ENCODE data around the gene PROK1.

Gene PROK1

GRCh38 chr1:110466646-110467280, 15.8 kb downstream of the PROK1 start:
- DNase-seq = no peak

GRCh38 chr1:110471131-110471530, 20.2 kb downstream of the PROK1 start:
- DNase-seq = no peak

- DNase-seq = no peak
Observed at GRCh38 chr1:110472546-110472945, 21.6 kb downstream of the PROK1 start.

GRCh38 chr1:110474444-110474843, 23.5 kb downstream of the PROK1 start:
- no peak for DNase-seq

GRCh38 chr1:110475362-110476027, 24.5 kb downstream of the PROK1 start:
- DNase-seq = no peak

GRCh38 chr1:110476028-110476765, 25.2 kb downstream of the PROK1 start:
- no peak for DNase-seq

- DNase-seq = no peak
Observed at GRCh38 chr1:110477041-110477440, 26.1 kb downstream of the PROK1 start.

- no peak for DNase-seq
Observed at GRCh38 chr1:110477445-110477957, 26.6 kb downstream of the PROK1 start.

- no peak for DNase-seq
Observed at GRCh38 chr1:110477967-110478640, 27.2 kb downstream of the PROK1 start.

GRCh38 chr1:110478886-110479285, 27.9 kb downstream of the PROK1 start:
- no peak for DNase-seq

- no peak for DNase-seq
Observed at GRCh38 chr1:110480356-110481096, 29.6 kb downstream of the PROK1 start.

- DNase-seq = no peak
Observed at GRCh38 chr1:110481968-110482623, 31.1 kb downstream of the PROK1 start.

- no peak for DNase-seq
Observed at GRCh38 chr1:110482662-110483307, 31.8 kb downstream of the PROK1 start.

GRCh38 chr1:110483308-110483685, 32.3 kb downstream of the PROK1 start:
- DNase-seq = no peak

- DNase-seq = no peak
Observed at GRCh38 chr1:110484801-110485200, 33.9 kb downstream of the PROK1 start.

- no peak for DNase-seq
Observed at GRCh38 chr1:110485725-110486124, 34.8 kb downstream of the PROK1 start.

- DNase-seq = no peak
Observed at GRCh38 chr1:110487726-110488125, 36.8 kb downstream of the PROK1 start.

- no peak for DNase-seq
Observed at GRCh38 chr1:110488161-110488560, 37.2 kb downstream of the PROK1 start.

GRCh38 chr1:110488867-110489266, 37.9 kb downstream of the PROK1 start:
- no peak for DNase-seq

- DNase-seq = no peak
Observed at GRCh38 chr1:110489406-110489805, 38.5 kb downstream of the PROK1 start.

GRCh38 chr1:110489973-110490542, 39.1 kb downstream of the PROK1 start:
- DNase-seq = no peak

All from CD4-positive, alpha-beta T cell treated with Interferon alpha-2 for 1 hour (primary cell).